GM12873 (cell line): Measurements from ENCODE around the gene ODC1.

ENCODE experiments used
- TF ChIP-seq, protein P1 (sequence below): IDR thresholded peaks from 2 replicates; pipeline ENCODE4 v1.5.1; 2012; ENCODE audit warnings: low read depth, mild to moderate bottlenecking, moderate library complexity, low read length, control low read depth; ENCODE audit not compliant: insufficient read depth; ENCODE audit errors: missing control alignments

Gene ODC1

DNA sequence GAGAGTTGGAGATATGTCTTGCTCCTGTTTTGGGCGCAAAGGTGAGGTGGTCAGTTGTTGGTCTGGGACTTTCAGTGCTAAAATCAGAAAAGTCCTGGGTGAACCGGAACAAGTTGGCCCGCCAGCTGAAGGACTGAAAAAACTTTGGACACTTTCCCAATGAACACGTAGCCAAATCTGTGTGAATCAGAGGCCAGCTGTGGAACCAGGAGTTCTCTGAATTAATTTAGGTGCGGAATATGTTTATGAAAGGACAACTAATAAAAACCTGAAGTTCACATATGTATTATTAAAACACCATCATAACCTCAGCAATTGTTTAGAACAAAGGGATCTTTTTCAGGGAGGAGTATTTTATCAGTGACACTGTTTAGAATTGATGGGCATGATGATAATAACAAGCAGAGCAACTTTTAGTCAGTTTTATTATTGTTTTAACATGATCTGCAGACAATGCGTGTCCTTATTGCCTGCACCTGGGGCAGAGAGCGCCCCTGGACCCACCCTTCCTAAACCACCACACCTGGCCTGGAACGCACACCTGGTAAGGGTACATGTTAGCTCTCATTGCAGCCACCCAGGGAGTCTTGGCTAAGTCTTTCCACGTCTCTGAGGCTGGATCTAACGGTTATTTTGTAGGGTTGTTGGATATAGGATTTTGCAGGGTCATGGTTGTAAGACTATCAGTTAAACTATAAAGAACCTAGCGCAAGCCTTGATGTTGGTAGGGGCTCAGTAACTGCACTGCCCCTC, 9.9 kb upstream of the ODC1 start:
- TF ChIP-seq, protein P1, sequence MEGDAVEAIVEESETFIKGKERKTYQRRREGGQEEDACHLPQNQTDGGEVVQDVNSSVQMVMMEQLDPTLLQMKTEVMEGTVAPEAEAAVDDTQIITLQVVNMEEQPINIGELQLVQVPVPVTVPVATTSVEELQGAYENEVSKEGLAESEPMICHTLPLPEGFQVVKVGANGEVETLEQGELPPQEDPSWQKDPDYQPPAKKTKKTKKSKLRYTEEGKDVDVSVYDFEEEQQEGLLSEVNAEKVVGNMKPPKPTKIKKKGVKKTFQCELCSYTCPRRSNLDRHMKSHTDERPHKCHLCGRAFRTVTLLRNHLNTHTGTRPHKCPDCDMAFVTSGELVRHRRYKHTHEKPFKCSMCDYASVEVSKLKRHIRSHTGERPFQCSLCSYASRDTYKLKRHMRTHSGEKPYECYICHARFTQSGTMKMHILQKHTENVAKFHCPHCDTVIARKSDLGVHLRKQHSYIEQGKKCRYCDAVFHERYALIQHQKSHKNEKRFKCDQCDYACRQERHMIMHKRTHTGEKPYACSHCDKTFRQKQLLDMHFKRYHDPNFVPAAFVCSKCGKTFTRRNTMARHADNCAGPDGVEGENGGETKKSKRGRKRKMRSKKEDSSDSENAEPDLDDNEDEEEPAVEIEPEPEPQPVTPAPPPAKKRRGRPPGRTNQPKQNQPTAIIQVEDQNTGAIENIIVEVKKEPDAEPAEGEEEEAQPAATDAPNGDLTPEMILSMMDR: no peak

DNA sequence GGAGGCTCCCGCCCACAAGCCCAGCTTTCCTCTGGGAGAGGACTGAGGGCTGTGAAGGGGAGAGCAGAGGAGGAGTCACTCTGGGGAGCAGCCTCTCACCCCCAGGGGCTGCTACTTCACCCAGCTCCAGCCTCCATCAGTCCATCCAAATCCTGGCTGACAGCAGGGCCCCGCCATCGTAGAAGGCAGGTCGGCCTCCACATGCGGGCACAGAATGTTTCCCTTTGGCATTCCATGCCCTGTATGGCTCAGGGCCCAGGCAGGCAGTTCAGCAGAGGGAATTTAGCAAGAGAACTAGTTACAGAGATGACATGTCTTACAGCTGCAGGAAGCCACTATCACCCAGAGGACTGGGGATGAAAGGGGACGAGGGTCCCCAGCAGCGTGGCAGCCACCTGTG, 6.4 kb upstream of the ODC1 start:
- TF ChIP-seq, protein P1: no peak

DNA sequence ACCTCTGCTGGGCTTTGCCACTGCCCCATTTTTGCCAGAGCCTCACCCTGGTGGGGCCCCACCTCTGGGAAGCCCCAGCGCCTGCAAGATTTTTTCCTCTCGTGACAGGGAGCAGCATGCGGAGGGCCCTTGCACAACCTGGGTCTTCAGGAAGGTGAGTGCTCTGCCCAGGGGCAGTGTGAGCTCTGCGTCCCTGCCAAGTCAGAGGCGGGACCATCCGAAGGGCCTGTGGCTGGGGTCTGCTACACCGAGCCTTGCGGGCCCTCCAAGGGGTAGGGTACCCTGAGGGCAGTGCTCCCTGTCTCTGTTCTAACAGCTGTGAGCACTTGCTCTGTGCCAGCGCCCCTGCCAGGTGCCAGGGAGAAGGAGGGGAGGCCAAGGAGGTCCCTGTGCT, 5.8 kb upstream of the ODC1 start:
- TF ChIP-seq, protein P1: no peak

DNA sequence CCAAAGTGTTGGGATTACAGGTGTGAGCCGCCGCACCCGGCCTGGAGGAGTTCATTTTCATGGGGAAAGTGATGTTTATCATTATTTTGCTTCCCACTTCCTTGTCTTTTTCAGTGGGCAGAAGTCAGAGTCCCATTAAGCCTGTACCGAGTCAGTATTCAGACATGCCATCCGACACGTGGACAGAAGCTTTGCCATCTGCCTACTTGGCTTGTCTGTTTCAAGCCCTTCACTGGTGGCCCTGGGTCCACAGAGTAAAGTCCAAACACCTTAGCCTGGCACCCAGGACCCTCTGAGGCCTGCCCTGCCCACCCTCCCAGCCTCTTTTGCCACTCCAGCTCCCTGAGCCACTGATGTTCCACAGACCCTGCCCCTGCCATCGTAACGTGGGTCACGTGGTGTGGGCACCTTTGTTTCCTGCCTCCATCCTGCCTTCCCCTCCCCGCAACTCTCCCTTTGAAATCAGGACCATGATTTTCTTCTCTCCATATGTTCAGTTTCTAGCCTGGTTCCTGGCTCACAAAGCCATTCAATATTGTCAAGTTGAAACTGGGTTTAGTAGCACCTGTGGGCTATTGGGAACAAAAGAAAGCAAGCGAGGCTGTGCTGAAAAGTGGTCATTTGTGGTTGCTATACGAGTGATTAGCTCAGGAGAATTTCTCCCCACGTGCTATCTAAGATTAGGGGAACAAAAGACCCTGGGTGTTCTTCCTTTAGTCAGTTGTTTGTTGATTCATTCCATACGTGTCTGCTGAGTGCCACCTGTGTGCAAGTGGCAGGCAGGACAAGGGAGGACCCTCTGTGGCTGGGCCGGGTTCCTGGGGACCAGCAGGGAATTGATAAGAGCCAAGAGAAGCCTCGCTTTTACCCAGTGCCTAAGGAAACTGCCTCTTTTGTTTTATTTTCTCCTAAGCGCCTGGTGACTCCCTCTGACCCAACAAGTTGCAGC, 5.1 kb upstream of the ODC1 start:
- TF ChIP-seq, protein P1: no peak

DNA sequence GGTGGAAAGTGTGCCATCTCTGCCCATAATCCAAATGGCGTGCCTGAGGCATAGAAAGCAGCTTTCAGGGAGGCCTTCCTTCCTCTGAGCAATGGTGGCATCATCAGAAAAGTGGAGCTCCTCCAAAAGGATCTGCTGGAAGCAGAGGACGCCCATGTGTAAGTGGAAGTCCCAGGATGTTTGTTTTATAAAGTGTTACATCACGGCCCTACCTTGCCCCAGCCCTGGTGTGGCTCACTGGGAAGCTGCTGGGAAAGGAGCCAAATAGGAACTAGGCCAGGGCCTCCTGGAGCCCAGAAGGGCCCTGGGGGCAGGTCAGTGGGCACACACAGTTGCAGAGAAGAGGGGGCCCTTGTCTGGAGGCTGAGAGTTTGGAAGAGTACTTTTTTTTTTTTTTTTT, 4.2 kb upstream of the ODC1 start:
- TF ChIP-seq, protein P1: no peak

DNA sequence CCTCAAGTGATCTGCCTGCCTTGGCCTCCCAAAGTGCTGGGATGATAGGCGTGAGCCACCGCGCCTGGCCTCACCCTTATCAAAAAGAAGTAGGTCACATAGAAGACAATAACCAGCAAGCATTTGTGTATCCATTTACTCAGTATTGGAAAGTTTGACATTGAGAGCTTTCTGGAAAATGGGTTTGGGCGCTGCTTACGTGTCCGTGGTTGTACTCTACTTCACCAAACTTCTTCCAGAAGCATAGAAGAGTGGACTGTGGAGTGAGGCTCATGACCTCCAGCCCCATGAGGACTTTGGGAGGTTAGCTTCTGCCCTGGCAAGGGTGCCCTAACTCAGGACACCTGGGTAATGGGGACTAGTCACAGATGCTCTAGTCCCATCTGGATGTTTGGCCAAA, 3.7 kb upstream of the ODC1 start:
- TF ChIP-seq, protein P1: no peak
